HG03354 (cell line): Measurements from ENCODE around the gene SMARCAD1.

ENCODE experiments used
- ATAC-seq: cut with Tn5 transposase; IDR thresholded peaks from one replicate; pipeline ENCODE4 v1.9.1; 2021; ENCODE audit warnings: mild to moderate bottlenecking; ENCODE audit not compliant: unreplicated experiment, poor library complexity, severe bottlenecking

Gene SMARCAD1

GRCh38 chr4:94207469-94208224 lies at the start of gene SMARCAD1:
SMARCAD1 (plus strand) TSS chr4:94207865; CDS start chr4:94208395, 530 bp downstream.
- peak; percentile 96 for ATAC-seq

DNA sequence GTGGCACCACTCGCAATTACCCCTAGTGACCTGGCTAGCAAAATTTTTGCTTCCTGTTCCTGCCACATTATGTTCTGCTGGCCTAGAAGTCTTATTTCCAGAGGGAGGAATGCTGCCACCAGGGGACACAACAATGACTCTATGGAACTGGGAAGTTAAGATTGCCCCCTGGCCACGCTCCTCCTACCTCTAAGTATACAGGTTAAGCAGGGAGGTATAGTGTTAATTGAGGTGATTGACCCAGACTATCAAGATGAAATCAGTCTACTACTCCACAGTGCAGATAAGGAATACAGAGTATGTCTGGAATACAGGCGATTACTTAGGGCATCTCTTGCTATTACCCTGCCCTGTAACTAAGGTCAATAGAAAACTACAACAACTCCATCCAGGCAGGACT lies 48.8 kb upstream of the SMARCAD1 start:
- no peak for ATAC-seq

- ATAC-seq = no peak
Observed at GRCh38 chr4:94159790-94160189, 47.9 kb upstream of the SMARCAD1 start.

GRCh38 chr4:94160774-94161173 lies 46.9 kb upstream of the SMARCAD1 start:
- no peak for ATAC-seq

DNA sequence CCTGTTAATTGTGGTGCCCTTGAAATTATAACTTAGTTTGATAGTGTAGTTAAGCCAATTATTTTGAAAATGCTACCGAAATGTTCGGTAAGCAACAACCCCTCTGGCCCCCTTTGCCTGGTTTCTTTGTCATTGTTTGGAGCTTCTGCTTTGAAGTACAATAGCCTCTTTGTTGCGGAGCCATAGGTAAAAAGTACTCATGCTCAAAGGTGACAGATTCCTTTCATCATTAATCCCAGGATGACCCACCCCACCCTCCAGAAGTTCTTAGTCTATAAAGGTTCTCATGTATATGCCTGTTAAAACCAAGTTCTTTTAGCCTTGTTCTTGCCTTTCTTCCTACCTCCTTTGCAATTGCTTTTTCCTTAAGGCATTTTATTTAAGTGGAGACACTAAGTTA lies 42.4 kb upstream of the SMARCAD1 start:
- ATAC-seq = no peak

GRCh38 chr4:94168321-94168720 lies 39.3 kb upstream of the SMARCAD1 start:
- ATAC-seq = no peak

DNA sequence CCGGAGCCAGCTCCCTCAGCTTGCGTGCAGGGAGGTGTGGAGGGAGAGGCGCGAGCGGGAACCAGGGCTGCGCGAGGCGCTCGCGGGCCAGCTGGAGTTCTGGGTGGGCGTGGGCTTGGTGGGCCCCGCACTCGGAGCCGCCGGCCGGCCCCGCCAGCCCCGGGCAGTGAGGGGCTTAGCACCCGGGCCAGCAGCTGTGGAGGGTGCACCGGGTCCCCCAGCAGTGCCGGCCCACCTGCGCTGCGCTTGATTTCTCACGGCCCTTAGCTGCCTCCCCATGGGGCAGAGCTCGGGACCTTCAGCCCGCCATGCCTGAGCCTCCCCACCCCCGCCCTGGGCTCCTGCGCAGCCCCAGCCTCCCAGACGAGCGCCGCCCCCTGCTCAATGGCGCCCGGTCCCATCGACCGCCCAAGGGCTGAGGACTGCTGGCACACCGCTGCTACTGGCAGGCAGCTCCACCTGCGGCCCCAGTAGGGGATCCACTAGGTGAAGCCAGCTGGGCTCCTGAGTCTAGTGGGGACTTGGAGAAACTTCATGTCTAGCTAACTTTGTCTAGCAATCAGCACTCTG lies 37.8 kb upstream of the SMARCAD1 start:
- ATAC-seq = no peak

GRCh38 chr4:94171616-94172015 lies 36.0 kb upstream of the SMARCAD1 start:
- ATAC-seq = no peak

- no peak for ATAC-seq
Observed at GRCh38 chr4:94175553-94176261, 32.0 kb upstream of the SMARCAD1 start.

- ATAC-seq = no peak
Observed at GRCh38 chr4:94177822-94178221, 29.8 kb upstream of the SMARCAD1 start.

DNA sequence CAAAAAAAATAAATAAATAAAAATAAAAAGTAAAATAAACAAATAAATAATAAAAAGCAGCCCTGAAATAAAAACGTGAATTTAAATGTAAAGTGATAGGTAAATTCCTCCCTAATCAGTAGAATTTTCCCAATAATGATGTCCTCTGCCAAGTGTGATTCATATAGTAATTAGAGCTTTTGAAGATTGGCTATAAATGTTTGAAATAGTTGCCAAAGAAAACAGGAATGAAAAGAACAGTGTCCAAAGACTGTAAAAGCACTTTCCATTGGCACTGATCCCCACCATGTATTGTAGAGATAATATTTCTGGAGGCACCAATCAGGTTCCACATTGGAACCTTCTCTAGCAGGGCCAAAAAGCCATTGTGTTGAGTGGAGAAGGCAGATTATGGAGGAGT lies 25.9 kb upstream of the SMARCAD1 start:
- no peak for ATAC-seq

GRCh38 chr4:94202769-94203168 lies 4.9 kb upstream of the SMARCAD1 start:
- no peak for ATAC-seq

GRCh38 chr4:94208266-94208665 lies 601 bp downstream of the SMARCAD1 start:
- ATAC-seq = no peak

- ATAC-seq = no peak
Observed at GRCh38 chr4:94208918-94209317, 1.3 kb downstream of the SMARCAD1 start.

GRCh38 chr4:94211861-94212260 lies 4.2 kb downstream of the SMARCAD1 start:
- ATAC-seq = no peak

- no peak for ATAC-seq
Observed at GRCh38 chr4:94214703-94215319, 7.1 kb downstream of the SMARCAD1 start.

DNA sequence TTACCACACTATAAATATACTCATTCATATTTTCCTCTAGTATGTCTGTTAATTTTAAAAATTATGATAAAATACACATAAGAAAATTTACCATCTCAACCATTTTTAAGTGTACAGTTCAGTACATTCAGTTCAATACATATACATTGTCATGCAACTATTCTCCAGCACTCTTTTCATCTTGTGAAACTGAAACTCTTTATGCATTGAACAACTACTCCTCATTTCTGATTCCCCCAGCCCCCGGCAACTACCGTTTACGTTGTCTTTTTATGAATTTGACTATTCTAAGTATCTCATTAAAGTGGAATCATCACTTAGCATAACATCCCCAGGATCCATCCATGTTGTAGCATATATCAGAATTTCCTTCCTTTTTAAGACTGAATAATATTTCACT lies 8.7 kb downstream of the SMARCAD1 start:
- ATAC-seq = no peak

- no peak for ATAC-seq
Observed at GRCh38 chr4:94219402-94219801, 11.7 kb downstream of the SMARCAD1 start.

DNA sequence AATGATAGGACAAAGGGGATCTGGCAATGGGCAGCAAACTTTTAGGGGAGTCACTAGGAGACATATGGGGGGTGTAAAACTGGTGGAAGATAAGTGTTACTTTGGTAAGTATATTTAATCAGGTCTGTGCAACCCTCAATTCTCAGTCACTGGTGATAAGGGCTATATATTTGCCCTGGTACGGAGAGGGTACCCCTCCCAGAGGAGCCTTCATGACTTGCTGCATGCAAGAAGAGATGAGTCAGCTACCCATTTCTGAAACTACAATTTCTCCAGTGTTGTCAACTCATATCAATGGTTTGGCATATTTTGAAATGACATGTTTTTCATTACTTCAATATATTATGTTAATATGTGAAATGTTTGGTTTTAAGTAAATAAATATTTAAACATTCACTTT lies 14.3 kb downstream of the SMARCAD1 start:
- ATAC-seq = no peak

- ATAC-seq = no peak
Observed at GRCh38 chr4:94225449-94225848, 17.8 kb downstream of the SMARCAD1 start.

DNA sequence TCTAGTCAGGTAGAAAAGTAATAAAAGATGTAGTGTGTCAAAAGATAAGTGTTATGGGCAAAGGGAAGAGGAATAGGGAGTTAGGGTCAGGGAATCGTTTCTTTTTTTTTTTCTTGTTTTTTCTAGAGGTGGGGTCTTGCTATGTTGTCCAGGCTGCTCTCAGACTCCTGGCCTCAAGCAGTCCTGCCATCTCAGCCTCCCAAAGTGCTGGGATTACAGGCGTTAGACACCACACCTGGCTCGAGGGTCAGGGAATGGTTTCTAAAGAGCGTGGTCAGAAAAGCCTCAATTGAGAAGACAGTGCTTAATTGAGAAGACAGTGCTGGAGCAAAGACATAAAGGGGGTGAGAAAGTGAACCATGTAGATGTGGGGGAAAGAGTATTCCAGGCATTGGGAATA lies 19.1 kb downstream of the SMARCAD1 start:
- no peak for ATAC-seq
